A549 (cell line): Measurements from ENCODE around the gene ASIP. TPM values are rescaled to one million over a fixed set of nuclear protein-coding genes. Genes with fewer than 3 reads are reported as not detected.

Source experiments
- ATAC-seq, 2 experiments: fragments of 200-7000 bp in 1 of 2; fragments of >200 bp in 1 of 2; cut with Nextera tagmentation in 1 of 2; cut with Tn5 transposase in 1 of 2; 3 replicates each; pipeline versions ENCODE4 v1.8.0 to v1.9.1; 2018 to 2020; ENCODE audit warnings: mild to moderate bottlenecking in 1 of 2, moderate library complexity in 1 of 2
- CTCF ChIA-PET: fragments of 300-600 bp; sonication (Branson Sonifier 250); formaldehyde crosslinking; extraction: SDS; loops from one replicate; lab custom pipeline; 2021; ENCODE audit warnings: antibody characterized with exemption, inconsistent platforms; lab: Yijun Ruan, JAX
- POLR2A ChIA-PET: fragments of 350-600 bp; formaldehyde crosslinking; extraction: SDS; loops from one replicate; lab custom pipeline; 2021; ENCODE audit warnings: antibody characterized with exemption, inconsistent platforms; lab: Yijun Ruan, JAX
- DNase-seq, 2 experiments: peaks; one replicate each; pipeline versions ENCODE4 v3.0.0 to v3.0.0-alpha.2; 2011 to 2016; ENCODE audit warnings: low read depth in 1 of 2, low spot score in 1 of 2
- FAIRE-seq: peaks from 2 replicates; lab custom pipeline; 2011; peaks lifted over from hg19 to GRCh38; lab: Jason Lieb, UNC
- H3K27ac ChIP-seq, 2 experiments: fragments of >200 bp; sonication (Bioruptor Twin); formaldehyde crosslinking; 3 replicates each; pipeline ENCODE4 v1.5.1; 2016 to 2017
- H3K4me1 ChIP-seq: fragments of >200 bp; sonication (Bioruptor Twin); formaldehyde crosslinking; 3 replicates; pipeline ENCODE4 v1.6.1; 2016
- H3K4me2 ChIP-seq: fragments of >200 bp; sonication (Bioruptor Twin); formaldehyde crosslinking; 3 replicates; pipeline ENCODE4 v1.6.1; 2016
- H3K4me3 ChIP-seq: fragments of >200 bp; sonication (Bioruptor Twin); formaldehyde crosslinking; 3 replicates; pipeline ENCODE4 v1.5.1; 2016
- H3K9me3 ChIP-seq: fragments of >200 bp; sonication (Bioruptor Twin); formaldehyde crosslinking; 3 replicates; pipeline ENCODE4 v1.6.1; 2016
- ATOH8 ChIP-seq: fragments of 250-450 bp; sonication (Bioruptor Pico); IDR thresholded peaks from 2 replicates; pipeline ENCODE4 v1.5.0; 2020; ENCODE audit warnings: low read depth, mild to moderate bottlenecking, moderate library complexity
- BCL3 ChIP-seq: fragments of >200 bp; sonication (Bioruptor Twin); formaldehyde crosslinking; IDR thresholded peaks from 3 replicates; pipeline ENCODE4 v1.6.1; 2016
- BHLHE40 ChIP-seq: IDR thresholded peaks from 2 replicates; pipeline ENCODE4 v1.6.1; 2012; ENCODE audit warnings: low read depth, low read length, inconsistent platforms
- CHD2 ChIP-seq: fragments of 150-350 bp; IDR thresholded peaks from 2 replicates; pipeline ENCODE4 v1.6.1; 2014; ENCODE audit warnings: low read length; ENCODE audit not compliant: partially characterized antibody
- CHD4 ChIP-seq: fragments of 200-600 bp; sonication (generic); IDR thresholded peaks from 2 replicates; pipeline ENCODE4 v1.6.1; 2016; ENCODE audit warnings: antibody characterized with exemption, mild to moderate bottlenecking, borderline replicate concordance
- E2F6 ChIP-seq: IDR thresholded peaks from 2 replicates; pipeline ENCODE4 v1.6.1; 2012; ENCODE audit warnings: low read depth, borderline replicate concordance
- EHF ChIP-seq: fragments of 250-450 bp; sonication (Bioruptor Pico); IDR thresholded peaks from 2 replicates; pipeline ENCODE4 v1.5.0; 2020; ENCODE audit warnings: mild to moderate bottlenecking
- ESRRA ChIP-seq: fragments of 150-350 bp; IDR thresholded peaks from 2 replicates; pipeline ENCODE4 v1.6.1; 2014; ENCODE audit warnings: mild to moderate bottlenecking, low read length, borderline replicate concordance
- FOSB ChIP-seq: fragments of 250-450 bp; sonication (Bioruptor Pico); IDR thresholded peaks from 2 replicates; pipeline ENCODE4 v1.5.0; 2020; ENCODE audit warnings: mild to moderate bottlenecking, moderate library complexity
- GATA3 ChIP-seq: IDR thresholded peaks from 2 replicates; pipeline ENCODE4 v1.6.1; 2012; ENCODE audit warnings: borderline replicate concordance
- HDAC2 ChIP-seq: fragments of 200-600 bp; sonication (generic); IDR thresholded peaks from 2 replicates; pipeline ENCODE4 v1.6.1; 2016
- HES2 ChIP-seq: fragments of >200 bp; sonication (Bioruptor Twin); formaldehyde crosslinking; IDR thresholded peaks from 2 replicates; pipeline ENCODE4 v1.6.1; 2016
- HEYL ChIP-seq: fragments of 250-450 bp; sonication (Bioruptor Pico); IDR thresholded peaks from 2 replicates; pipeline ENCODE4 v1.8.0; 2021; ENCODE audit warnings: mild to moderate bottlenecking, moderate library complexity
- HOXB13 ChIP-seq: fragments of 250-450 bp; sonication (Bioruptor Pico); IDR thresholded peaks from 2 replicates; pipeline ENCODE4 v1.5.0; 2020; ENCODE audit warnings: low read depth, mild to moderate bottlenecking, moderate library complexity
- JUNB ChIP-seq: fragments of >200 bp; sonication (Bioruptor Twin); formaldehyde crosslinking; IDR thresholded peaks from 2 replicates; pipeline ENCODE4 v1.6.1; 2016
- MYC ChIP-seq: IDR thresholded peaks from 2 replicates; pipeline ENCODE4 v1.6.1; 2012; ENCODE audit warnings: mild to moderate bottlenecking, inconsistent platforms, low read length, improper control_type of control experiment, borderline replicate concordance
- NFE2L2 ChIP-seq: fragments of 150-350 bp; conservative IDR thresholded peaks from 2 replicates; pipeline ENCODE4 v1.6.1; 2014; ENCODE audit warnings: low read length
- PBX3 ChIP-seq: IDR thresholded peaks from 2 replicates; pipeline ENCODE4 v1.6.1; 2012
- RAD21 ChIP-seq, 2 experiments: fragments of >200 bp in 1 of 2; sonication (Bioruptor Twin) in 1 of 2; formaldehyde crosslinking in 1 of 2; IDR thresholded peaks in 1 of 2; conservative IDR thresholded peaks in 1 of 2; 2 replicates in 1 of 2; 3 replicates in 1 of 2; pipeline ENCODE4 v1.6.1; 2012 to 2018; ENCODE audit warnings: inconsistent platforms in 1 of 2
- REST ChIP-seq: fragments of 200-600 bp; sonication (generic); IDR thresholded peaks from 2 replicates; pipeline ENCODE4 v1.6.1; 2016; ENCODE audit warnings: antibody characterized with exemption, mild to moderate bottlenecking, moderate library complexity
- RNF2 ChIP-seq: fragments of 200-600 bp; sonication (generic); IDR thresholded peaks from 2 replicates; pipeline ENCODE4 v1.6.1; 2016; ENCODE audit warnings: low read depth, mild to moderate bottlenecking, antibody characterized with exemption, moderate library complexity, borderline replicate concordance
- SMC3 ChIP-seq: fragments of >200 bp; sonication (Bioruptor Twin); formaldehyde crosslinking; IDR thresholded peaks from 3 replicates; pipeline ENCODE4 v1.6.1; 2018; ENCODE audit warnings: inconsistent platforms
- TP53 ChIP-seq: fragments of 250-450 bp; sonication (Bioruptor Pico); IDR thresholded peaks from 2 replicates; pipeline ENCODE4 v1.5.0; 2021; ENCODE audit warnings: mild to moderate bottlenecking, moderate library complexity
- USF2 ChIP-seq: fragments of 450-650 bp; IDR thresholded peaks from 2 replicates; pipeline ENCODE4 v1.6.1; 2014; ENCODE audit warnings: antibody characterized with exemption
- ZNF302 ChIP-seq: fragments of 250-450 bp; sonication (Bioruptor Pico); IDR thresholded peaks from 2 replicates; pipeline ENCODE4 v1.9.0; 2021; ENCODE audit warnings: inconsistent platforms, mild to moderate bottlenecking, moderate library complexity
- ZSCAN20 ChIP-seq: fragments of 250-450 bp; sonication (Bioruptor Pico); IDR thresholded peaks from 2 replicates; pipeline ENCODE4 v1.8.0; 2022; ENCODE audit warnings: mild to moderate bottlenecking, moderate library complexity
- WGBS: methylation state at CpG from one replicate; pipeline ENCODE4 v1.1.6; 2017; ENCODE audit errors: missing lambda C conversion rate; 5-methylcytosine and 5-hydroxymethylcytosine counted together
- polyA plus RNA-seq, 4 experiments: library from polyadenylated mRNA; depleted of rRNA in 3 of 4; stranded (reverse); fragments of >200 nt; fragmentation: RNase III in 1 of 4; extraction: RNeasy Plus Mini Kit Qiagen cat#74134 plus additional on column Dnase treatment in 1 of 4; gene quantifications; 2 replicates in 3 of 4; 3 replicates in 1 of 4; pipeline ENCODE4 v1.2.3, GENCODE V29; 2011 to 2017

ASIP gene
- polyA plus RNA-seq, 2 of the 4 experiments (the other 2 are of a cell fraction), result not detected

GRCh38 chr20:34293589-34293988, 52.4 kb downstream of the ASIP start:
- Histone ChIP-seq H3K4me2 (no peak overlapping the region), H3K9me3 (no peaks in the 10 kb centered on the region), H3K4me1 (peaks cover 7% of the 10 kb centered on the region; the same call in 1 of the 3 replicates), H3K27ac (no peak overlapping the region), H3K4me3 (no peak overlapping the region)
- TF ChIP-seq NFE2L2 (no peak), RAD21 (conservative IDR thresholded peaks at IDR 0.05 in 1 of 2, IDR thresholded peaks at IDR 0.05 in 1 of 2) (no peak), RNF2 (no peak), HDAC2 (no peak), CHD4 (no peak), ZSCAN20 (CRISPR knock-in tag) (no peak), TP53 (CRISPR knock-in tag) (no peak), HEYL (CRISPR knock-in tag) (no peak), ZNF302 (no peak), PBX3 (no peak), REST (no peak), JUNB (no peak)
- ChIA-PET POLR2A (no interaction called here), CTCF (interaction anchor here (2.6 kb wide), 1 partner anchor 19 kb away, joined by 13 read pairs; no protein-coding TSS in a partner anchor)
- 92% methylated on average over 7 of the region's 7 CpGs for WGBS
- ATAC-seq, result no peak
- no peak for FAIRE-seq
- DNase-seq, result no peak

- Histone ChIP-seq H3K4me3 (no peak overlapping the region), H3K9me3 (no peaks in the 10 kb centered on the region), H3K4me2 (no peak overlapping the region), H3K4me1 (peaks cover 17% of the 10 kb centered on the region; the same call in 2 of the 3 replicates), H3K27ac (no peak overlapping the region)
- DNase-seq, result no peak
- TF ChIP-seq ESRRA, result no peak
- TF ChIP-seq USF2, result no peak
- TF ChIP-seq HES2, result no peak
- no peak for TF ChIP-seq HDAC2
- no peak for TF ChIP-seq ATOH8 (CRISPR knock-in tag)
- TF ChIP-seq NFE2L2, result no peak
- no peak for TF ChIP-seq EHF (CRISPR knock-in tag)
- TF ChIP-seq MYC, result no peak
- no peak for TF ChIP-seq CHD2
- TF ChIP-seq ZNF302, result no peak
- TF ChIP-seq E2F6, result no peak
- no peak for TF ChIP-seq JUNB
- TF ChIP-seq BCL3, result no peak
- TF ChIP-seq RAD21 (conservative IDR thresholded peaks at IDR 0.05 in 1 of 2, IDR thresholded peaks at IDR 0.05 in 1 of 2), result no peak
- no peak for TF ChIP-seq GATA3
- no peak for TF ChIP-seq HOXB13 (CRISPR knock-in tag)
- TF ChIP-seq BHLHE40, result no peak
- no peak for TF ChIP-seq FOSB
- TF ChIP-seq SMC3, result no peak
- POLR2A ChIA-PET, result no interaction called here
- 94% methylated on average over 7 of the region's 7 CpGs for WGBS
- no peak for FAIRE-seq
- no peak for ATAC-seq
- CTCF ChIA-PET, result interaction anchor here (0.8 to 4.1 kb wide), 5 partner anchors 18 to 228 kb away, joined by 3 to 13 read pairs (median 5); no protein-coding TSS in a partner anchor
Measured at GRCh38 chr20:34294563-34294962, 53.3 kb downstream of the ASIP start.
